ENCODE results near the gene NT5C.
"Not testable (repeated sequence)": the region's sequence is repeated elsewhere in the genome, so short reads cannot be mapped to it uniquely, and the experiment has no call there.

- TF ChIP-seq CTCF, POLR2A, POLR2AphosphoS5 (IDR thresholded peaks at IDR 0.05): not testable (repeated sequence)
These were observed 6.2 kb upstream of the NT5C start for GRCh38 chr17:75137762-75138161.
